HG03175 (cell line): ENCODE data around the gene C1orf35.

Experiments used
- ATAC-seq: cut with Tn5 transposase; IDR thresholded peaks from one replicate; pipeline ENCODE4 v1.9.1; 2021; ENCODE audit warnings: mild to moderate bottlenecking, moderate library complexity; ENCODE audit not compliant: unreplicated experiment

The C1orf35 gene

GRCh38 chr1:228064296-228064695 is 38.8 kb downstream of the C1orf35 start:
- no peak for ATAC-seq

DNA sequence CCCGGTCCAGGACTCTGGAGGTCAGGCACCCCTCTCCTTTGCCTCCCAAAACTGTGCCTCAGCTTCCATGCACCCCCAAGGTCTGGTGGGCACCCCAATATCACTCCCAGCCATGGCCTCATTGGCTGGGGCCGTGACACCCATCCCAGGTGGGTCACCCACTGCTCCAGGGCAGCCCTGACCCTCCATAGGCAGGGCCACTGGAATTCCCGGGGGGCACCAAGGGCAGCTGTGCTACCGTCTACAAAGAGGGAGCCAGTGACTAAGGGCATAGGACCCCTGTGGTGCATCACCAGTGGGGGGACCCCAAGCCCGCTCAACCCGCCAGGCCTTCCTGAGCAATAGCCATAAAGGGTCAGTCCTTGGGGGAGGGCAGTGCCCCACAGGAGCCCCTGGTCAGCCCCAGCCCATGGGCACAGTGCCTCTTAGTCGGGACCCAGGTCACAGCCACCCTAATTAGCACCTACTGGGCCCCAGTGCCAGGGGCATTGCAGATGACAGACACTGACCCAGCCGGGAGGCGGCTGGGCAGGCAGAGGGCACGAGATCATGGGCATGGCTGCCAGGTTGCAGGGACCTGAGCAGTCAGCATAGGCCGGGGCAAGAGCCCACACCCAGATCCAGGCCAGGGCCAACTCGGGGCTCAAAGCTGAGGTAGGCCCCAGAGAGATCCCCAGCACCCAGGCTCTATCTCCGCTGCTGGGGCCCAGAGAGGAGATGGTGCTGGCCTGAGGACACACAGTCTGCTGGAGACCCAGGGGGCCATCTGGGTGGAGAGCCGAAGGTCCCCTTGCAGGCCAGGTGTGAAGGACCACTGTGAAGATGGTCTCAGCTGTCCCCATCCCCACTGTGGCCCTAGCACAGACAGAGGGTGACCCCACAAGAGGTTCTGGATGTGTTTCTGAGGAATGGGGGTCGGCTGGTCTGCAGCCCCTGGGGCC is 39.6 kb downstream of the C1orf35 start:
- no peak for ATAC-seq

DNA sequence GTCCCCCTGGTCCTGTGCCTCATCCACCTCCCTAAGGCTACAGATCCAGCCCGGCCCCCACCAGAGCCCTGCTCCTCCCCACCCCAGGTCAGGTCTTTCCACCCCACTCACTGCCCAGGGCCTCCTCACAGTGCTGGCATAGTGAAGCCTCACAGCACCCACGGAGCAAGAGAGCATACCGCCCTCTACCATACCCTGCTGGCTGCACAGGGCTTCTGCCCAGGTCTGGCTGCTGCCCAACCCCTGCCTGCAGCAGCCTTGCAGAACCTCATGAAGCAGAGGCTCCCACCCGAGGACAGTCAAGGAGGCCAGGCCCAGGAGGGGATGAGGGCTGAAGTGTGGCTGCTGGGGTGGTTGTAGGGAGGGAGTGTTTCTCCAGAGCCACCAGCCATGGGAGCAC is 40.3 kb downstream of the C1orf35 start:
- no peak for ATAC-seq

DNA sequence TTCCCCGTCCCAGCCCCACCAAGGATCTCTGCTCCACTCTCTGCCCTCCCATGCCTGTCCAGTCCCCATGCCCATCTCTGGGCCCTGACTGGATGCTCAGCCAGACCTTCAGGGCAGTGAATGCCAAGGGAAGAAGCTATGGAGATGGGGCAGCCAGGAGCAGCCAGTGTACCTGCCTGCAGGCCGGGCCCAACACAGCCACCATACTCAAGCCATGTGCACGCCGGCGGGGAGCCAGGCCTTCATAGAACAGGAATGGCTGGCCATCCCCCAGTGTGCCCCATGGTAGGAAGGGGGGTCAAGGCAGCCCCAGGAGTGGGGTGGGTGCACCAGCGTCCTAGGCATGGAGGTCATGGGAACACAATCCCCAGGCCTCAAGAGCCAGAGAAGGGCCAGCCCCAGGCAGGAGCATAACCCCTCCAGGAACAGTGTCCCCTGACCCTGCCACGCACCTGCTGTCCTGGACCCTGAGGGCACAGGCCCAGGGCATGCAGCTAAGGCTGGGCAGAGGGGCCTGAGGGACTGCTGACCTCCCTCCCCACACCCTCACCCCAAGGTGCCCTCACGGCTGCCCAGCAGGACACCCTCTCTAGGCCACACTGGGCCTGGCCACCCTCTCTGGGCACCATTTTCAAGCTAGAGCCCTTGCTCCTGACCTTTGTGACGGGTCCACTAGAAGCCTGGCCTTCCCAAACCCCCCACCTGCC is 40.9 kb downstream of the C1orf35 start:
- ATAC-seq = no peak

DNA sequence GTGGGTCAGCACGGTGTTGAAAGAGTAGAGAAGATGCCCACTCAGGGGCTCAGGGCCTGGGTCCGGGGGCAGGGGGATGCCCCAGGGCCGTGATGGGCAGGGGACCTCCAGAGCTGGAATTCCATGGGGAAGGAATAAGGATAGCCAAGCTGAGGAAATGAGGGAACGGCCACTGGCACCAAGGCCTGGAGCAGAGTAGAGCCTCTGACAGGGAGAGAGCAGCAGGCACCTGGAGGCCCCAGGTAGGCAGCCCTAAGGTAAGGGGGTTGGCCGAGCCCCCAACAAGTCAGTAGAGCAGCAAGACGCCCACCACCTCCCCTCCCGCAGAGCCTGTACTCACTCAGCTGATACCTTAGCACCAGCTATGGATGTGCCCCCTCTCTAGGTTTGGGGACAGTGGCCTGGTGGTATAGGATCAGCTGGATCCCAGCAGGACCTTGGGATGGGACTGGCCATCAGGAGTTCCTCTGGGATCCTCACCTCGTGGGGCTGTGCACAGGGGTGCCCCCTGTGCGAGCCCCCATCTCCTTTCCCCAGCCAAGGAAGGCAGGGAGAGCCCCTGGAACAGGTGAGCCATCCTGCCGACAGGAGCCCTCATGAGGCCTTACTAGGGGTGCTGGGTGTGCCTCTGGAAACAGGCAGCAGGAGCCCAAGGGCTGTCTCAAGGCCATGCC is 41.6 kb downstream of the C1orf35 start:
- no peak for ATAC-seq

GRCh38 chr1:228060458-228061190 is 42.5 kb downstream of the C1orf35 start:
- no peak for ATAC-seq

- ATAC-seq = no peak
These were observed 43.3 kb downstream of the C1orf35 start for GRCh38 chr1:228059634-228060457.

GRCh38 chr1:228058949-228059633 is 44.0 kb downstream of the C1orf35 start:
- no peak for ATAC-seq

DNA sequence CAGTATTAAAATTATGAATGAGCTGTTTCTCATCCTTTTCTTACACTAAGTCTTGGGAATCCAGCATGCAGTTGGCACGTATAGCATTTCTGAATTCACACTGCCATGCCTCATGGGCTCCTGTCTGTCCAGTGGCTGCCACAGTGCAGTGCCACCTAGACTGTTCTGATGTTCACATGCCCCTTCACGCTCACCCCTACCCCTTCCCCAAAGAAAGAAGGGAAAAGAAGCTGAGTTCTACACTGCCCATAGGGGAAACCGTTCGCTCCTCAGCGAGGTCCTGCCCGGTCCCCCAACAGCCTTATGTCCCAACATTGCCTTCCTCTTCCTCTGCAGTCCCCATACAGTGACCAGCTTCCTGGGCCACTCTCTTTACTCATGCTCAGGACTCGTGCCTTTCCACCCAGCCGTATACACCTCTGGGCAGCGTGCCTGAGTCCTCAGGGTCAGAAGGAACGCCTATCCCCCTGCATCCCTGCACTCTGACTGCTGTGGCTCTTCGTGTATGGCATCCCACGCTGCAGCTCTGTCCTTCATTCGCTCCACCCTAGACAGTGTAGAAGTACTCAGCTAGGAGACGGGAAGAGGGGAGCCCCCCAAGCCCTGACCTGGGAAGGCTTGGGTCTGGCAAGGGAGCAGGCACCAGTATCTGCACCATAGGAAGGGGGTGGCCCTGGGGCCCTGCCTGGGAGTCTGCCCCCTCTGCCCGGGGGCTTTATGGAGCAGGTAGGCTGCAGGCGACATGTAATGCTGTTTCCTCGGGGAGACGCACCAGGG is 44.8 kb downstream of the C1orf35 start:
- ATAC-seq = no peak
